HG02981 (cell line): ENCODE measurements around the gene USP33.
"Not testable (repeated sequence)": the region's sequence is repeated elsewhere in the genome, so short reads cannot be mapped to it uniquely, and the experiment has no call there.

Experiments
- ATAC-seq: cut with Tn5 transposase; IDR thresholded peaks from one replicate; pipeline ENCODE4 v1.9.1; 2021; ENCODE audit warnings: mild to moderate bottlenecking, moderate library complexity; ENCODE audit not compliant: unreplicated experiment

USP33 gene

GRCh38 chr1:77673716-77674355, 85.8 kb downstream of the USP33 start:
- ATAC-seq, result no peak

- ATAC-seq, result no peak
Observed at GRCh38 chr1:77673030-77673429, 86.6 kb downstream of the USP33 start.

GRCh38 chr1:77672374-77672773, 87.3 kb downstream of the USP33 start:
- ATAC-seq, result no peak

DNA sequence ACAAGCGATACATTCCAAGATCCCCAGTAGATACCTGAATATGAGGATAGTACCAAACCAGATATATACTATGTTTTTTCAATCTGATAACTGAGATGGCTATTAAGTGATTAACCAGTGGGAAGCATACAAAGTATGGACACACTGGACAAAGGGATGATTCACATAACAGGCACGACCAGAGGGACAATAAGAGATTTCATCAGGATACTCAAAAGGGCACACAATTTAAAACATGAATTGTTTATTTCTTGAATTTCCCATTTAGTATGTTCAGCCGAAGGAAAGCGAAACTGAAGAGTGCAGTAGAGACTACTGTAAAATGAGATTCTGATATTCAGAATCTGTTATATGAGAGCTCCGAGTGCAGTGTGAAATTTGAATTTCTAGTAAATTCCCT, 87.8 kb downstream of the USP33 start:
- ATAC-seq, result no peak

GRCh38 chr1:77670330-77670729, 89.3 kb downstream of the USP33 start:
- no peak for ATAC-seq

DNA sequence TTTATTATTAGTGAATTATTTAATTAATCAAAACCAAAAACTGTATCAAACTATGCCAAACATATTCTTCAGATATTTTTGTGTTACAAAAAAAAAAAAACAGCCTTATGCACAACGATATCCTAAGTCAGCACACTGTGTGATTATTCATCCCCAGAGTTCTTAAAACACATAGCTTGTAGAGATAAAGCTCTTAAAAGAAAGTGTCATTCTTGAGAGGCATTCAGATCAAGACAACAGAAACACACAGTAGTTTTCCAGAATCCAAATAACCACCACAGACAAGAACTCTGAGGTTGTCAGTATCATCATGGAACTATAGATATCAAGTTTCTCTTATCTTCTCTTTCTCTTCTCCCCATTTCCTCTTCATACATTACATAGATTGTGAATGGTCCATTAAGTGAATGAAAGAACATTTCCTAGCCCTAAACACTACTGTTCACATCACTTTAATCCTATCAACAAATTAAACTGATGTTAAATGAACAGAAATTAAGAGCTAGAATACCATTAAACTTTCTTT, 90.7 kb downstream of the USP33 start:
- no peak for ATAC-seq

GRCh38 chr1:77664939-77665516, 94.6 kb downstream of the USP33 start:
- no peak for ATAC-seq

- no peak for ATAC-seq
Observed at GRCh38 chr1:77661696-77662095, 98.0 kb downstream of the USP33 start.

DNA sequence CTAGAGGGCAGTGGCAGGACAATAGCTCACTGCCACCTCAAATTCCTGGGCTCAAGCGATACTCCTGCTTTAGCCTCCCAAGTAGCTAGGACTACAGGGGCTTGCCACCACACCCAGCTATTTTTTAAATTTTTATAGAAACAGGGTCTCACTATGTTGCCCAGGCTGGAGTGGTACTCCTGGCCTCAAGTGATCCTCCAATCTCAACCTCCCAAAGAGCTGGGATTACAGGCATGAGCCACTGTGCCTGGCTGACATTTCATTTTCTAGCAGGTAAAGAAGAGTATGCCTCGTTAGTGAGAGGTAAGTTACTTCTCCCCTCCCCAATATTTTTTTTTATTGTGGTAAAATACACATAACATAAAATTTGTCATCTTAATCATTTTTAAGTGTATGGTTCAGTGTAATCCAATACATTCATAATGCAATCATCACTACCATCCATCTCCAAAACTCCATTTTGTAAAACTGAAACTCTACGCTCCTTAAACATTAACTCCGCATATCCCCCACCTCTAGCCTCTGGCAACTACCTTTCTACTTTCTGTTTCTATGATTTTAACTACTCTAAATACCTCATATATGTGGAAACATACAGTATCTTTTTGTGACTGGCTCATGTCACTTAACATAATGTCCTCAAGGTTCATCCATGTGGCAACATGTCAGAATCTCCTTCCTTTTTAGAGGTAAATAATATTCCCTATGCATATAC, 99.6 kb downstream of the USP33 start:
- ATAC-seq, result peak; percentile 73

DNA sequence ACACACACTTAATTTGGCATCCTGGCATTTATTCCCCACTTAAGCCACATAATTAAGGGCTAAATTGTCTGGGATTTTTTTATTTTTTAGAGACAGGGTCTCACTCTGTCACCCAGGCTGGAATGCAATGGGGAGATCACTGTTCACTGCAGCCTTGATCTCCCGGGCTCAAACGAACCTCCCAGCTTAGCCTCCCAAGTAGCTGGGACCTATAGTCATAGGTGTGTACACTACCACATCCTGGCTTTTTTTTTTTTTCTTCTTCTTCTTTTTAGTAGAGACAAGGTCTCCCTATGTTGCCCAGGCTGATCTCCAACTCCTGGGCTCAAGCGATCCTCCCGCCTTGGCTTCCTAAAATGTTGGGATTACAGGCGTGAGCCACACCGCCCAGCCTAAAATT, 101.4 kb downstream of the USP33 start:
- ATAC-seq, result no peak

DNA sequence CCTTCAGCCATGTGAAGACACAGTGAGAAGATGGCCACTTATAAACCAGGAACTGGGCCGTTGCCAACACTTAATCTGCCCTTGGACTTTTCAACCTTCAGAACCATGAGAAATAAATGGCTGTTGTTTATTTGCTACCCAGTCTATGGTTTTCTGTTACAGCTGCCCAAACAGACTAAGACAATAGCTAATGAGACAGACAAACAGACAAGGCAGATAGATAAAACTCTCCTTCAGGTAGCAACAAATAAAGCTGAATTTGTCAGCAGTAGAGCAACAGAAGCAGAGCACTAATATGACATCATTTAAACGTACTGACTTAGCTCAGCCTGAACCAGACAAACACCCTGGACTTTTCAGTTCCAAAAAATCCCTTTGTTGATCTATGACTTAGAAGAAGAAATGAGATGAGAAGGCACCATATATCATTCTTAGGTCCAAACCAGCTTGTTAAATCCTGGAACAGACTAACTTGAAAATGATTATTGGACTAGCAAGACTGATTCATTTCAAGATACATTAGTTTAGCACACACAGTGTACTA, 104.1 kb downstream of the USP33 start:
- ATAC-seq, result no peak

DNA sequence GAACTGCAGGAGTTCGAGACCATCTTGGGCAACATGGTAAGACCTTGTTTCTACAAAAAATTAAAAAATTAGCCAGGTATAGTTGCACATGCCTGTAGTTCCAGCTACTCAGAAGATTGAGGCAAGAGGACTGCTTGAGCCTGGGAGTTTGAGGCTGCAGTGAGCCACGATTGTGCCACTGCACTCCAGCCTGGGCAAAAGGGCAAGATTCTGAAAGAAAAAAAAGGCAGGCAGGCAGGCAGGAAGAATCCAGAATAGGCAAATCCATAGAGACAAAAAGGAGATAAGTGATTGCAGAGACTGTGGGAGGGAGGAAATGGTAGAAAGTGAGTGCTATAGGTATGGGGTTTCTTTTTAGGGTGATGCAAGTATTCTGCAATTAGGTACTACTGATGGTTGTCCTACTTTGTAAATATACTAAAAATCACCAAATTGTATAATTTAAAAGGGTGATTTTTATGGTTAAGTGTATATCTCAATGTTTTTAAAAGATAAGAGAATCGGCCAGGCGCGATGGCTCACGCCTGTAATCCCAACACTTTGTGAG, 106.6 kb downstream of the USP33 start:
- ATAC-seq, result no peak

DNA sequence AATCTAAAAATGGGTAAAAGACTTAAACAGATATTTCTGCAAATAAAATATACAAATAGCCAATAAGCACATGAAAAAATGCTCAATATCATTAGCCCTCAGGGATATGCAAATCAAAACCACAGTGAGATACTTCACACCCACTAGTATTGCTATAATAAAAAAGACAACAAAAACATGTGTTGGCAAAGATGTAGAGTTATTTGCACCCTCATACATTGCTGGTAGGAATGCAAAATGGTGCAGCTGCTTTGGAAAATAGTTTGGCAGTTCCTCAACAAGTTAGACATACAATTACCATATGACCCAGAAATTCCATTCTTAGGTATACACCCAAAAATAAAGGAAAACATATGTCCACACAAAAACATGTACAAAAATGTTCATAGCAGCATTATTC, 107.4 kb downstream of the USP33 start:
- ATAC-seq, result no peak

- ATAC-seq, result no peak
Observed at GRCh38 chr1:77649127-77649526, 110.5 kb downstream of the USP33 start.

GRCh38 chr1:77646224-77646623, 113.4 kb downstream of the USP33 start:
- not testable (repeated sequence) for ATAC-seq
